Measurements from ENCODE around the gene OPHN1. TPM values are rescaled to one million over a fixed set of nuclear protein-coding genes. Genes with fewer than 3 reads are reported as not detected.

OPHN1 gene
- total and polyA plus RNA-seq, 10 of the 15 experiments (the other 5 are each of a cell fraction or from before 2014, with no cell fraction given), result under 0.01 to 0.03 (median 0.03) TPM; not detected in 6

DNA sequence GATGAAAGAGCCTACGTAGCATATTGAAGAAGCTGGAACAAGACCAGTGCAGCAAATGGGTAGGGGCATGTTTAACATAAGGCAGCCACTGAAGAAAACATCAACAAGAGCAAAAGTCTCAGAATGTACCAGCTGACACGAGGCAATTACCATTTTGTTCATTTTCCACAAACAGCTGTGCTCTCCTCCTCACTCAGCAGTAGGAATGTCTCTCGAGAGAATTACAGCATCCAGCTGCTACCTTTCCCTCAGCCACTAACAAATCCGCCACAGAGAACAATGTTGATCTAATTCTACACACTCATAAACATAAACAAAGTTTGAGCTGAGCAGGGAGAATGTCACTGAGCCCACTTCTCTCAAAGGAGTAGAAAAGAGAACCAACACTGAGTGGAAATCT, 68.0 kb downstream of the OPHN1 start (continued):
- no peak for TF ChIP-seq MTA2 (IDR thresholded peaks at IDR 0.05; ENCODE audit: low read depth)
- TF ChIP-seq STAT3 (IDR thresholded peaks at IDR 0.05; ENCODE audit: low read depth, low read length), result no peak
- TF ChIP-seq, protein P1, sequence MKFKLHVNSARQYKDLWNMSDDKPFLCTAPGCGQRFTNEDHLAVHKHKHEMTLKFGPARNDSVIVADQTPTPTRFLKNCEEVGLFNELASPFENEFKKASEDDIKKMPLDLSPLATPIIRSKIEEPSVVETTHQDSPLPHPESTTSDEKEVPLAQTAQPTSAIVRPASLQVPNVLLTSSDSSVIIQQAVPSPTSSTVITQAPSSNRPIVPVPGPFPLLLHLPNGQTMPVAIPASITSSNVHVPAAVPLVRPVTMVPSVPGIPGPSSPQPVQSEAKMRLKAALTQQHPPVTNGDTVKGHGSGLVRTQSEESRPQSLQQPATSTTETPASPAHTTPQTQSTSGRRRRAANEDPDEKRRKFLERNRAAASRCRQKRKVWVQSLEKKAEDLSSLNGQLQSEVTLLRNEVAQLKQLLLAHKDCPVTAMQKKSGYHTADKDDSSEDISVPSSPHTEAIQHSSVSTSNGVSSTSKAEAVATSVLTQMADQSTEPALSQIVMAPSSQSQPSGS (IDR thresholded peaks at IDR 0.05; ENCODE audit: low read length), result no peak
- TF ChIP-seq JUNB (IDR thresholded peaks at IDR 0.05), result no peak

DNA sequence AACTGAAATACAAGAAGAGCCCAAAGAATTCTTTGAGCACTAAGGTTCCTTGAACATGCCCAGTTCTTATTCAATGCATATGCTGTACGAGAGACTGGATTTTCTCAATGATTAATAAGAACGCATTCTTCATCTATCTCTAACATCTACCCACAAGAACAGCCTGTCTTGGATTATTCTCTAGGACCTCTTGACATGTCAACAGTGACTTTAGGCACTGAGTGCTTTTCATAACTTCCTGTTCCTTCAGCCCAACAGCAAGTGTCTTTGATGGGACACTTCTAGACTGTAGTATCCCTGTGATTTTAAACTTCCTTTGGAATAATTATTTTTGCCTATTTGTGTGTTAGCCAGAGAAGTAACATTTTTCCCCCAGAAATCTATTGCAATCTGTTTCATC, 69.3 kb downstream of the OPHN1 start:
- Histone ChIP-seq H3K4me3 (no peak overlapping the region), H3K79me2 (ENCODE audit: control insufficient read depth, insufficient read depth, low read length) (no peaks in the 10 kb centered on the region), H3K36me3 (ENCODE audit: control insufficient read depth in 2 of 2, insufficient read depth in 2 of 2, low read length in 1 of 2) (no peaks in the 10 kb centered on the region), H3K27ac (ENCODE audit: control insufficient read depth, insufficient read depth) (no peak overlapping the region), H3K27me3 (replicated peaks in 1 of 2; ENCODE audit: control insufficient read depth in 2 of 2, insufficient read depth in 2 of 2, low read length in 1 of 2) (no peaks in the 10 kb centered on the region), H2AFZ (ENCODE audit: control insufficient read depth, low read depth, low read length) (no peak overlapping the region), H3K9ac (ENCODE audit: control insufficient read depth, insufficient read depth, low read length) (no peak overlapping the region), H3K4me1 (ENCODE audit: control insufficient read depth, insufficient read depth, low read length) (no peaks in the 10 kb centered on the region), H3K4me2 (ENCODE audit: control insufficient read depth, insufficient read depth) (no peak overlapping the region), H4K20me1 (ENCODE audit: control insufficient read depth, insufficient read depth) (no peaks in the 10 kb centered on the region), H3K9me3 (replicated peaks; ENCODE audit: control insufficient read depth, insufficient read depth, low read length) (no peaks in the 10 kb centered on the region)
- ChIA-PET SMC1A (ENCODE audit: uncharacterized antibody, unreplicated experiment) (no interaction called here), RAD21 (ENCODE audit: unreplicated experiment) (no interaction called here), CTCF (no interaction called here), POLR2A (no interaction called here)
- no TSS peak for BruUV-seq (replicated peaks)
- TF ChIP-seq, protein P2, sequence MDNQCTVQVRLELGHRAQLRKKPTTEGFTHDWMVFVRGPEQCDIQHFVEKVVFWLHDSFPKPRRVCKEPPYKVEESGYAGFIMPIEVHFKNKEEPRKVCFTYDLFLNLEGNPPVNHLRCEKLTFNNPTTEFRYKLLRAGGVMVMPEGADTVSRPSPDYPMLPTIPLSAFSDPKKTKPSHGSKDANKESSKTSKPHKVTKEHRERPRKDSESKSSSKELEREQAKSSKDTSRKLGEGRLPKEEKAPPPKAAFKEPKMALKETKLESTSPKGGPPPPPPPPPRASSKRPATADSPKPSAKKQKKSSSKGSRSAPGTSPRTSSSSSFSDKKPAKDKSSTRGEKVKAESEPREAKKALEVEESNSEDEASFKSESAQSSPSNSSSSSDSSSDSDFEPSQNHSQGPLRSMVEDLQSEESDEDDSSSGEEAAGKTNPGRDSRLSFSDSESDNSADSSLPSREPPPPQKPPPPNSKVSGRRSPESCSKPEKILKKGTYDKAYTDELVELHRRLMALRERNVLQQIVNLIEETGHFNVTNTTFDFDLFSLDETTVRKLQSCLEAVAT (IDR thresholded peaks at IDR 0.05), result no peak
- TF ChIP-seq SUPT20H (IDR thresholded peaks at IDR 0.05; ENCODE audit: borderline replicate concordance, control insufficient read depth, low read depth, low read length) (no peak), SIX5 (IDR thresholded peaks at IDR 0.05; ENCODE audit: low read depth, low read length, severe bottlenecking) (no peak), STAT1 (conservative IDR thresholded peaks at IDR 0.05) (no peak)
- TF ChIP-seq, protein P3, sequence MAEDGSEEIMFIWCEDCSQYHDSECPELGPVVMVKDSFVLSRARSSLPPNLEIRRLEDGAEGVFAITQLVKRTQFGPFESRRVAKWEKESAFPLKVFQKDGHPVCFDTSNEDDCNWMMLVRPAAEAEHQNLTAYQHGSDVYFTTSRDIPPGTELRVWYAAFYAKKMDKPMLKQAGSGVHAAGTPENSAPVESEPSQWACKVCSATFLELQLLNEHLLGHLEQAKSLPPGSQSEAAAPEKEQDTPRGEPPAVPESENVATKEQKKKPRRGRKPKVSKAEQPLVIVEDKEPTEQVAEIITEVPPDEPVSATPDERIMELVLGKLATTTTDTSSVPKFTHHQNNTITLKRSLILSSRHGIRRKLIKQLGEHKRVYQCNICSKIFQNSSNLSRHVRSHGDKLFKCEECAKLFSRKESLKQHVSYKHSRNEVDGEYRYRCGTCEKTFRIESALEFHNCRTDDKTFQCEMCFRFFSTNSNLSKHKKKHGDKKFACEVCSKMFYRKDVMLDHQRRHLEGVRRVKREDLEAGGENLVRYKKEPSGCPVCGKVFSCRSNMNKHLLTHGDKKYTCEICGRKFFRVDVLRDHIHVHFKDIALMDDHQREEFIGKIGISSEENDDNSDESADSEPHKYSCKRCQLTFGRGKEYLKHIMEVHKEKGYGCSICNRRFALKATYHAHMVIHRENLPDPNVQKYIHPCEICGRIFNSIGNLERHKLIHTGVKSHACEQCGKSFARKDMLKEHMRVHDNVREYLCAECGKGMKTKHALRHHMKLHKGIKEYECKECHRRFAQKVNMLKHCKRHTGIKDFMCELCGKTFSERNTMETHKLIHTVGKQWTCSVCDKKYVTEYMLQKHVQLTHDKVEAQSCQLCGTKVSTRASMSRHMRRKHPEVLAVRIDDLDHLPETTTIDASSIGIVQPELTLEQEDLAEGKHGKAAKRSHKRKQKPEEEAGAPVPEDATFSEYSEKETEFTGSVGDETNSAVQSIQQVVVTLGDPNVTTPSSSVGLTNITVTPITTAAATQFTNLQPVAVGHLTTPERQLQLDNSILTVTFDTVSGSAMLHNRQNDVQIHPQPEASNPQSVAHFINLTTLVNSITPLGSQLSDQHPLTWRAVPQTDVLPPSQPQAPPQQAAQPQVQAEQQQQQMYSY (CRISPR knock-in tag; IDR thresholded peaks at IDR 0.05), result no peak
- no peak for DNase-seq (ENCODE audit: low read depth, low spot score)
- WGBS (ENCODE audit: insufficient coverage, insufficient replicate concordance, low lambda C conversion rate, missing lambda C conversion rate), result 43% methylated on average over 2 of the region's 2 CpGs
- in situ Hi-C loops (cut with MboI) (no loop called here), intact Hi-C loops (cut with micrococcal nuclease; ENCODE audit: unreplicated experiment) (no loop called here)
- no peak for ATAC-seq
- no peak for FAIRE-seq
